Lower leg skin (tissue), 3 donors: ENCODE results near the gene PCSK5.

Source experiments
- POLR2A ChIP-seq, 2 donors: fragments of 450-650 bp; IDR thresholded peaks; one replicate each; pipeline ENCODE4 v1.6.1; 2016 to 2017; ENCODE audit warnings: antibody characterized with exemption in 2 of 2, mild to moderate bottlenecking in 1 of 2, moderate library complexity in 1 of 2
- TF ChIP-seq, protein P1 (sequence below), 3 donors: fragments of 450-650 bp; IDR thresholded peaks; one replicate each; pipeline ENCODE4 v1.5.1; 2016; ENCODE audit warnings: antibody characterized with exemption in 3 of 3, mild to moderate bottlenecking in 3 of 3, moderate library complexity in 2 of 3

- TF ChIP-seq, protein P1, sequence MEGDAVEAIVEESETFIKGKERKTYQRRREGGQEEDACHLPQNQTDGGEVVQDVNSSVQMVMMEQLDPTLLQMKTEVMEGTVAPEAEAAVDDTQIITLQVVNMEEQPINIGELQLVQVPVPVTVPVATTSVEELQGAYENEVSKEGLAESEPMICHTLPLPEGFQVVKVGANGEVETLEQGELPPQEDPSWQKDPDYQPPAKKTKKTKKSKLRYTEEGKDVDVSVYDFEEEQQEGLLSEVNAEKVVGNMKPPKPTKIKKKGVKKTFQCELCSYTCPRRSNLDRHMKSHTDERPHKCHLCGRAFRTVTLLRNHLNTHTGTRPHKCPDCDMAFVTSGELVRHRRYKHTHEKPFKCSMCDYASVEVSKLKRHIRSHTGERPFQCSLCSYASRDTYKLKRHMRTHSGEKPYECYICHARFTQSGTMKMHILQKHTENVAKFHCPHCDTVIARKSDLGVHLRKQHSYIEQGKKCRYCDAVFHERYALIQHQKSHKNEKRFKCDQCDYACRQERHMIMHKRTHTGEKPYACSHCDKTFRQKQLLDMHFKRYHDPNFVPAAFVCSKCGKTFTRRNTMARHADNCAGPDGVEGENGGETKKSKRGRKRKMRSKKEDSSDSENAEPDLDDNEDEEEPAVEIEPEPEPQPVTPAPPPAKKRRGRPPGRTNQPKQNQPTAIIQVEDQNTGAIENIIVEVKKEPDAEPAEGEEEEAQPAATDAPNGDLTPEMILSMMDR (IDR thresholded peaks at IDR 0.05) = no peak
- no peak for TF ChIP-seq POLR2A (IDR thresholded peaks at IDR 0.05)
These were observed 86.1 kb downstream of the PCSK5 start for GRCh38 chr9:75976549-75976948.
